T-helper 1 cell treated with Interleukin-12 subunit alpha and Interleukin-12 subunit beta and Interleukin-4 antibody, amounts not matched to agents 30 ng/mL and 1 ng/mL, for 36 hours (primary cell): ENCODE data around the gene VPS26B. TPM values are rescaled to one million over a fixed set of nuclear protein-coding genes. Genes with fewer than 3 reads are reported as not detected.
"Not testable (repeated sequence)": the region's sequence is repeated elsewhere in the genome, so short reads cannot be mapped to it uniquely, and the experiment has no call there.

ENCODE experiments used
- intact Hi-C: fragments of 100-400 bp; cut with micrococcal nuclease; formaldehyde crosslinking; loops from one replicate; pipeline ENCODE4 v1.15.1; 2024
- total RNA-seq: library from RNA; stranded (reverse); gene quantifications from 2 replicates; pipeline ENCODE4 v1.2.3, GENCODE V29; 2022

VPS26B gene
- total RNA-seq, 1 donor from 2014 or later, result 58.9 TPM

GRCh38 chr11:134277183-134278001 lies 52.9 kb downstream of the VPS26B start:
- intact Hi-C loops, result loop anchor here (5.0 kb wide), 1 partner anchor 135 kb away; the partner anchor contains the start of gene B3GAT1

GRCh38 chr11:134278356-134278755 lies 53.9 kb downstream of the VPS26B start:
- intact Hi-C loops, result loop anchor here (5.0 kb wide), 1 partner anchor 134 kb away; the partner anchor contains the start of gene B3GAT1

- intact Hi-C loops, result not testable (repeated sequence)
These were observed 57.2 kb downstream of the VPS26B start for GRCh38 chr11:134281635-134282034.

- intact Hi-C loops, result no loop called here
These were observed 57.9 kb downstream of the VPS26B start for GRCh38 chr11:134282121-134283045.

- intact Hi-C loops, result no loop called here
These were observed 59.2 kb downstream of the VPS26B start for GRCh38 chr11:134283461-134284230.

- intact Hi-C loops, result not testable (repeated sequence)
These were observed 59.9 kb downstream of the VPS26B start for GRCh38 chr11:134284349-134284748.

- intact Hi-C loops, result no loop called here
These were observed 63.1 kb downstream of the VPS26B start for GRCh38 chr11:134287561-134287960.

GRCh38 chr11:134288486-134288885 lies 64.0 kb downstream of the VPS26B start:
- intact Hi-C loops, result no loop called here

GRCh38 chr11:134289167-134289566 lies 64.7 kb downstream of the VPS26B start:
- intact Hi-C loops, result no loop called here

GRCh38 chr11:134289789-134290188 lies 65.3 kb downstream of the VPS26B start:
- intact Hi-C loops, result no loop called here

- intact Hi-C loops, result no loop called here
These were observed 66.2 kb downstream of the VPS26B start for GRCh38 chr11:134290646-134291045.

- intact Hi-C loops, result no loop called here
These were observed 66.7 kb downstream of the VPS26B start for GRCh38 chr11:134291196-134291595.

GRCh38 chr11:134292661-134293060 lies 68.2 kb downstream of the VPS26B start:
- intact Hi-C loops, result no loop called here

- intact Hi-C loops, result no loop called here
These were observed 68.9 kb downstream of the VPS26B start for GRCh38 chr11:134293119-134294113.

GRCh38 chr11:134294664-134295063 lies 70.2 kb downstream of the VPS26B start:
- intact Hi-C loops, result no loop called here

Other genes starting within 250 kb of the VPS26B start
- 2.5 and 2.7 TPM in 2 replicates for gene JAM3, start 155.6 kb upstream of the VPS26B start, total RNA-seq
- 85.9 and 89.5 TPM in 2 replicates for gene NCAPD3, start 704 bp upstream of the VPS26B start, total RNA-seq
- gene THYN1, start 28.7 kb downstream of the VPS26B start, total RNA-seq, result 49.4 and 52.2 TPM in 2 replicates
- gene ACAD8, start 28.9 kb downstream of the VPS26B start, total RNA-seq, result 22.5 and 26.0 TPM in 2 replicates
- 10.9 and 11.2 TPM in 2 replicates for gene GLB1L3, start 51.7 kb downstream of the VPS26B start, total RNA-seq
- 2.7 and 3.1 TPM in 2 replicates for gene GLB1L2, start 107.3 kb downstream of the VPS26B start, total RNA-seq
- 1.2 and 1.9 TPM in 2 replicates for gene B3GAT1, start 187.6 kb downstream of the VPS26B start, total RNA-seq